K562 (cell line): ENCODE measurements around the gene ARHGDIA. TPM values are rescaled to one million over a fixed set of nuclear protein-coding genes. Genes with fewer than 3 reads are reported as not detected.

Source experiments
- ADNP ChIP-seq: fragments of 200-800 bp; sonication (Bioruptor generic); IDR thresholded peaks from 2 replicates; pipeline ENCODE4 v1.6.1; 2016; ENCODE audit warnings: missing genetic modification characterization, missing compliant biosample characterization
- CTCF ChIP-seq, 3 experiments: IDR thresholded peaks in 2 of 3; conservative IDR thresholded peaks in 1 of 3; 2 replicates each; pipeline ENCODE4 v1.5.1; 2011 to 2012; ENCODE audit warnings: low read length in 3 of 3, mild to moderate bottlenecking in 3 of 3, control low read depth in 2 of 3, improper control_type of control experiment in 1 of 3, inconsistent platforms in 1 of 3, low read depth in 1 of 3, mixed read lengths in 1 of 3, moderate library complexity in 1 of 3; ENCODE audit not compliant: insufficient read depth in 2 of 3
- ELF1 ChIP-seq: fragments of 200-800 bp; sonication (Bioruptor generic); IDR thresholded peaks from 2 replicates; pipeline ENCODE4 v1.6.1; 2016; ENCODE audit warnings: missing genetic modification characterization, missing compliant biosample characterization
- EP400 ChIP-seq: fragments of 450-650 bp; IDR thresholded peaks from 2 replicates; pipeline ENCODE4 v1.6.1; 2017; ENCODE audit warnings: antibody characterized with exemption, mild to moderate bottlenecking, moderate library complexity
- HBP1 ChIP-seq: fragments of 450-650 bp; formaldehyde crosslinking; IDR thresholded peaks from 2 replicates; pipeline ENCODE4 v1.4.0; 2022; ENCODE audit warnings: missing genetic modification characterization
- KLF10 ChIP-seq: fragments of 250-450 bp; sonication (Bioruptor Pico); IDR thresholded peaks from 2 replicates; pipeline ENCODE4 v1.6.1; 2021; ENCODE audit warnings: matching md5 sums
- L3MBTL2 ChIP-seq: fragments of 450-650 bp; IDR thresholded peaks from 2 replicates; pipeline ENCODE4 v1.6.1; 2016; ENCODE audit warnings: mild to moderate bottlenecking, moderate library complexity
- MNT ChIP-seq, 2 experiments: fragments of 450-650 bp; conservative IDR thresholded peaks; 2 replicates each; pipeline ENCODE4 v1.6.1; 2017; ENCODE audit warnings: mild to moderate bottlenecking in 2 of 2, moderate library complexity in 2 of 2
- MYC ChIP-seq, 2 experiments: fragments of 250-450 bp in 1 of 2; sonication (Bioruptor Pico) in 1 of 2; IDR thresholded peaks; 2 replicates each; pipeline versions ENCODE4 v1.5.1 to v1.6.1; 2012 to 2021; ENCODE audit warnings: low read depth in 2 of 2, borderline replicate concordance in 1 of 2, improper control_type of control experiment in 1 of 2, low read length in 1 of 2, mild to moderate bottlenecking in 1 of 2, moderate library complexity in 1 of 2
- NR3C1 ChIP-seq: sonication (generic); formaldehyde crosslinking; IDR thresholded peaks from 2 replicates; pipeline ENCODE4 v1.8.1; 2022; ENCODE audit warnings: missing genetic modification reagents
- OTX1 ChIP-seq: fragments of 450-650 bp; formaldehyde crosslinking; IDR thresholded peaks from 2 replicates; pipeline ENCODE4 v1.4.0; 2022; ENCODE audit warnings: mild to moderate bottlenecking
- RAD51 ChIP-seq: fragments of 450-650 bp; IDR thresholded peaks from 2 replicates; pipeline ENCODE4 v1.7.1; 2016; ENCODE audit warnings: low read depth, mild to moderate bottlenecking, borderline replicate concordance
- RB1 ChIP-seq: fragments of 450-650 bp; IDR thresholded peaks from 2 replicates; pipeline ENCODE4 v1.6.1; 2017; ENCODE audit warnings: low read depth, mild to moderate bottlenecking
- SMC3 ChIP-seq: conservative IDR thresholded peaks from 2 replicates; pipeline ENCODE4 v1.6.1; 2011; ENCODE audit warnings: low read depth, low read length, improper control_type of control experiment; ENCODE audit not compliant: insufficient read depth
- SUPT5H ChIP-seq: fragments of 450-650 bp; IDR thresholded peaks from 2 replicates; pipeline ENCODE4 v1.6.1; 2016
- ZBTB2 ChIP-seq: fragments of 450-650 bp; IDR thresholded peaks from 2 replicates; pipeline ENCODE4 v1.6.1; 2016; ENCODE audit warnings: antibody characterized with exemption
- ZNF23 ChIP-seq: fragments of 250-450 bp; sonication (Bioruptor Pico); IDR thresholded peaks from 2 replicates; pipeline ENCODE4 v1.4.0; 2020; ENCODE audit warnings: mild to moderate bottlenecking
- ZNF668 ChIP-seq: fragments of 250-450 bp; sonication (Bioruptor Pico); IDR thresholded peaks from 2 replicates; pipeline ENCODE4 v1.8.0; 2022; ENCODE audit warnings: mild to moderate bottlenecking, inconsistent platforms
- ZZZ3 ChIP-seq: fragments of 450-650 bp; IDR thresholded peaks from 2 replicates; pipeline ENCODE4 v1.6.1; 2016; ENCODE audit warnings: antibody characterized with exemption, mild to moderate bottlenecking, moderate library complexity
- polyA plus RNA-seq, 8 experiments: library from polyadenylated mRNA; depleted of rRNA in 4 of 8; stranded (reverse) in 5 of 8; unstranded in 3 of 8; fragments of >200 nt; fragmentation: Nextera tagmentation in 2 of 8; fragmentation: Illumina TruSeq in 1 of 8; extraction: Ambion mirVana in 2 of 8; extraction: Trizol in 1 of 8; gene quantifications; 2 replicates each; pipeline versions ENCODE4 v1.2.1 to v1.2.3, GENCODE V29; 2011 to 2014; ENCODE audit warnings: inconsistent platforms in 1 of 8, missing spikeins in 1 of 8
- total RNA-seq, 7 experiments: library from RNA; depleted of rRNA in 6 of 7; stranded (reverse); fragments of >200 nt in 6 of 7; fragmentation: Illumina TruSeq in 2 of 7; extraction: Trizol in 2 of 7; gene quantifications; 2 replicates each; pipeline versions ENCODE4 v1.2.1 to v1.2.3, GENCODE V29; 2011 to 2021; ENCODE audit warnings: low replicate concordance in 1 of 7

ARHGDIA gene
- total and polyA plus RNA-seq, 9 of the 15 experiments (the other 6 are each of a cell fraction or from before 2014, with no cell fraction given), result 9.6 to 340 (median 97.6) TPM

- TF ChIP-seq CTCF (IDR thresholded peaks at IDR 0.05 in 2 of 3, conservative IDR thresholded peaks at IDR 0.05 in 1 of 3; ENCODE audit: insufficient read depth in 2 of 3, low read depth in 1 of 3, low read length in 3 of 3), result no peak
- peak; percentile 86 for TF ChIP-seq L3MBTL2
- no peak for TF ChIP-seq KLF10 (CRISPR knock-in tag)
- peak; percentile 80 for TF ChIP-seq MYC (IDR thresholded peaks at IDR 0.05; ENCODE audit: low read depth, low read length)
- TF ChIP-seq MYC (CRISPR knock-in tag; IDR thresholded peaks at IDR 0.05; ENCODE audit: borderline replicate concordance, low read depth), result no peak
- no peak for TF ChIP-seq ADNP
- no peak for TF ChIP-seq RB1
- TF ChIP-seq ZZZ3, result no peak
- TF ChIP-seq NR3C1 (CRISPR knock-in tag), result no peak
- no peak for TF ChIP-seq RAD51
- TF ChIP-seq SUPT5H, result peak; percentile 51
- no peak for TF ChIP-seq ZNF668 (CRISPR knock-in tag)
- peak in 1 of 2 experiments; percentile 50; a peak in 2 of 4 replicates for TF ChIP-seq MNT (conservative IDR thresholded peaks at IDR 0.05)
- no peak for TF ChIP-seq ZNF23
- TF ChIP-seq ZBTB2, result peak; percentile 55
- TF ChIP-seq SMC3, result no peak
- TF ChIP-seq HBP1, result peak; percentile 52; the same call in 1 of the 2 replicates
- peak; percentile 85 for TF ChIP-seq OTX1 (CRISPR knock-in tag)
- TF ChIP-seq ELF1 (tag), result no peak
- peak; percentile 64 for TF ChIP-seq EP400
Measured at GRCh38 chr17:81831957-81832607, 39.1 kb downstream of the ARHGDIA start (continued).
